HG03432 (cell line): ENCODE measurements around the gene RFPL1.
"Not testable (repeated sequence)": the region's sequence is repeated elsewhere in the genome, so short reads cannot be mapped to it uniquely, and the experiment has no call there.

Source experiments
- ATAC-seq: cut with Tn5 transposase; IDR thresholded peaks from one replicate; pipeline ENCODE4 v1.9.1; 2021; ENCODE audit warnings: mild to moderate bottlenecking, moderate library complexity; ENCODE audit not compliant: unreplicated experiment

The RFPL1 gene

GRCh38 chr22:29478326-29479276 is 40.2 kb downstream of the RFPL1 start:
- no peak for ATAC-seq

GRCh38 chr22:29479417-29480261 is 41.3 kb downstream of the RFPL1 start, which contains the start of gene NEFH:
NEFH (plus strand) TSS chr22:29480218; CDS start chr22:29480263, 45 bp downstream.
- no peak for ATAC-seq

GRCh38 chr22:29480262-29480511 is 41.8 kb downstream of the RFPL1 start:
- no peak for ATAC-seq

DNA sequence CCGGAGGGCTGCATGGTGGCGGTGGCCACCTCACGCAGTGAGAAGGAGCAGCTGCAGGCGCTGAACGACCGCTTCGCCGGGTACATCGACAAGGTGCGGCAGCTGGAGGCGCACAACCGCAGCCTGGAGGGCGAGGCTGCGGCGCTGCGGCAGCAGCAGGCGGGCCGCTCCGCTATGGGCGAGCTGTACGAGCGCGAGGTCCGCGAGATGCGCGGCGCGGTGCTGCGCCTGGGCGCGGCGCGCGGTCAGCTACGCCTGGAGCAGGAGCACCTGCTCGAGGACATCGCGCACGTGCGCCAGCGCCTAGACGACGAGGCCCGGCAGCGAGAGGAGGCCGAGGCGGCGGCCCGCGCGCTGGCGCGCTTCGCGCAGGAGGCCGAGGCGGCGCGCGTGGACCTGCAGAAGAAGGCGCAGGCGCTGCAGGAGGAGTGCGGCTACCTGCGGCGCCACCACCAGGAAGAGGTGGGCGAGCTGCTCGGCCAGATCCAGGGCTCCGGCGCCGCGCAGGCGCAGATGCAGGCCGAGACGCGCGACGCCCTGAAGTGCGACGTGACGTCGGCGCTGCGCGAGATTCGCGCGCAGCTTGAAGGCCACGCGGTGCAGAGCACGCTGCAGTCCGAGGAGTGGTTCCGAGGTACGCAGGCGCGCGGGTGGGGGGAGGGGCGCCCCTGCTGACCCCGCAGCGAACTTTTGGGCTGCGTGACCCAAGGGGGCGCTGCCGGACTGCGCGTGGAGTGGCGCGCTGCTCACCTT is 42.3 kb downstream of the RFPL1 start:
- no peak for ATAC-seq

DNA sequence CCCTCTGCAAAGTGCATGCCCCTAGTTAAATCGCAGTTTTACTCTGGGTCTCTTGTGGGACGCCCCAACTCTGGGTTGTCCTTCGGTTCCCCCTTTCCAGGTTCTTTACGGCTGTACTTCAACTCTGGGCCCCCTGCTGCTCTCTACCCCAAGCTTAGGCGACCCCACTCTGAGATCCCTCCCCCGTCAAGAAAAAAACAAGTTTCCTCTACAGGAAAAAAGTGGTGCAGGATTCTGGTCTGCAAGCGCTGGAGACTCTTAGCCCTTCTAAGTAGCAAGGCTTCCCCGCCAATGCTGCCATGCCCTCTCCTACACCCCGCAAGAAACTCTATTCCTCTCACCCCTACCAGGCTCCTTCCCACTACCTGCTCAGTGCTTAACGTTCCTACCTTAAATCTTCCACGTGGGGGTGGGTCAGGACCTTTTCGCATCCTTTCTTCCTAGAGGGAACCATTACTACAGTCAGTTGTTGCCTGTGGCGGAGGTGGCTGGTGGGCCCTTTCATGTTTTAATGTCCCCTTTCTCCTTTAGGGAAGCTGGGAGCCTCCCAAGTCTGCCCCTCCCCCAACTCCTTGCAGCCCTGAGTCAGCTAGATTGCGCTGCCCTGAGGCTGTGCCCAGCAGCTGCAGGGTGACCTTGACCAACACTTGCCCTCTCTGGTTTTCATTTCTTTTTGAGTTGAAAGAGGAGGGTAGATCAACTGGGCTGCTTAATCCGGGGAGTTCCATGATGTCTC is 43.0 kb downstream of the RFPL1 start:
- ATAC-seq: no peak

DNA sequence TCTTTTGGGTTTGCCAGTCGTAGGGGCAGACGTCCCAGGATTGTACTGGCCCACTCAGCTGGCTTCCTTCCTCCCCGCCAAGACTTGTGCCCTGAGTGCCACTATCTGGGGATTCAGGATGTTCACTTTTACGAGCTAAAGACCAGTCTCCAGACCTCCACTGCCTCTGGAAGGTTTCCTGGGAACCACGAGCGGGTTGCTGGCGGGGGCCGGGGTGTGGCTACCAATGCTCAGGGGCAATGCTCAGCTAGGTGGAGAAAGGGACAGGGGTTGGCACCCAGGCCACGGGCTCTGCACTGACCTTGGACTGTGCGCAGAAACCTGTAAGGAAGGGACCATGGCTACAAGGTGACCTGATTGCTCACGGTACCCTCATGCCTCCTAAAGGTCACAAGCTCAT is 43.9 kb downstream of the RFPL1 start:
- ATAC-seq: no peak

- ATAC-seq: no peak
These were observed 44.3 kb downstream of the RFPL1 start for GRCh38 chr22:29482726-29483125.

DNA sequence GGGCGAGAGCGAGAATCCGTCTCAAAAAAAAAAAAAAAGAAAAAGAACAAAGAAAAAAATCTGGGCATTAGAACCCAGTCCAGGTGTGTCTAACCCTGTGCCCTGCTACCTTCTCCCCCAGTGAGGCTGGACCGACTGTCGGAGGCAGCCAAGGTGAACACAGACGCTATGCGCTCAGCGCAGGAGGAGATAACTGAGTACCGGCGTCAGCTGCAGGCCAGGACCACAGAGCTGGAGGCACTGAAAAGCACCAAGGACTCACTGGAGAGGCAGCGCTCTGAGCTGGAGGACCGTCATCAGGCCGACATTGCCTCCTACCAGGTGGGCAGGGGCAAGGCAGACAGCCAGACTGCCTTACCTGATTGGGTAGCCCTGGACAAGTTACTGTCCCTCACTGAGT is 44.9 kb downstream of the RFPL1 start:
- no peak for ATAC-seq

- ATAC-seq: no peak
These were observed 46.3 kb downstream of the RFPL1 start for GRCh38 chr22:29484642-29485041.

DNA sequence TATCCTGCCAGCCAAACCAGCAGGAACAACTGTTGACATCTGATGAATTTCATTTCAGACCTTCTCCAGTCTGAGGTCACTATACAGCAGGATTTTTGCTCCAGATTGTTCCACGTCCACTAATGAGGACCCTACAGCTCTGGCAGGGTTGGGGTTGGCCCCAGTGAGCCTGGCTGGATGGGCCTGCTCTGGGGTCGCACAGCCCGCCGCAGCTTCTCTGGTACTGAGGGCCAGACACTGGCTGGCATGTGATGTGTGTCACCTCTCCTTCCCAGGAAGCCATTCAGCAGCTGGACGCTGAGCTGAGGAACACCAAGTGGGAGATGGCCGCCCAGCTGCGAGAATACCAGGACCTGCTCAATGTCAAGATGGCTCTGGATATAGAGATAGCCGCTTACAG is 47.1 kb downstream of the RFPL1 start:
- ATAC-seq: no peak

- no peak for ATAC-seq
These were observed 49.1 kb downstream of the RFPL1 start for GRCh38 chr22:29487426-29487986.

- not testable (repeated sequence) for ATAC-seq
These were observed 50.9 kb downstream of the RFPL1 start for GRCh38 chr22:29489127-29489780.

GRCh38 chr22:29491012-29491411 is 52.6 kb downstream of the RFPL1 start:
- ATAC-seq: no peak
